Pericardium fibroblast (primary cell): ENCODE measurements around the gene SHROOM3. TPM values are rescaled to one million over a fixed set of nuclear protein-coding genes. Genes with fewer than 3 reads are reported as not detected.

Experiments used
- total RNA-seq: library from RNA; depleted of rRNA; stranded (reverse); fragments of >200 nt; gene quantifications from 2 replicates; pipeline ENCODE4 v1.2.3, GENCODE V29; 2015

The SHROOM3 gene
- total RNA-seq, result 0.60 and 7.7 TPM in 2 replicates

GRCh38 chr4:76434901-76435527 is at the start of gene SHROOM3:
TSS of gene SHROOM3 (plus strand) at chr4:76435229. CDS start at chr4:76436053, 824 bp downstream.

GRCh38 chr4:76420762-76421581 is 14.1 kb upstream of the SHROOM3 start, which contains the start of gene CCDC158:
TSS of gene CCDC158 (minus strand) at chr4:76421141. CDS start at chr4:76403207, 17,934 bp downstream.

Other genes starting within 250 kb of the SHROOM3 start
- 116 and 124 TPM in 2 replicates for gene SCARB2, start 221.4 kb upstream of the SHROOM3 start, total RNA-seq
- under 0.01 TPM in 1 of 2 replicates, not detected in the other for gene FAM47E, start 183.5 kb upstream of the SHROOM3 start, total RNA-seq
- 0.94 and 4.6 TPM in 2 replicates for gene STBD1, start 128.5 kb upstream of the SHROOM3 start, total RNA-seq
- gene CCDC158, start 14.1 kb upstream of the SHROOM3 start, total RNA-seq, result under 0.01 TPM in 2 replicates